Caki2 (cell line): ENCODE results near the gene TPSAB1. TPM values are rescaled to one million over a fixed set of nuclear protein-coding genes. Genes with fewer than 3 reads are reported as not detected.

Experiments
- DNase-seq: peaks from one replicate; pipeline ENCODE4 v3.0.0-alpha.2; 2015; ENCODE audit warnings: low read depth
- in situ Hi-C: cut with HindIII; loops from 2 replicates; pipeline ENCODE4 v1.10.0; 2016; ENCODE audit warnings: low sequenced_read_pairs, low pct_unique_long_range_greater_than_20kb, mixed read lengths
- total RNA-seq: library from RNA; depleted of rRNA; stranded (reverse); fragments of >200 nt; shearing (Covaris generic); gene quantifications from 2 replicates; pipeline ENCODE4 v1.2.3, GENCODE V29; 2014; ENCODE audit warnings: low replicate concordance

TPSAB1 gene
- total RNA-seq, 1 experiment from 2014 or later = not detected

- in situ Hi-C loops = no loop called here
- no peak for DNase-seq
Observed at GRCh38 chr16:1275791-1276579, 35.5 kb downstream of the TPSAB1 start.

DNA sequence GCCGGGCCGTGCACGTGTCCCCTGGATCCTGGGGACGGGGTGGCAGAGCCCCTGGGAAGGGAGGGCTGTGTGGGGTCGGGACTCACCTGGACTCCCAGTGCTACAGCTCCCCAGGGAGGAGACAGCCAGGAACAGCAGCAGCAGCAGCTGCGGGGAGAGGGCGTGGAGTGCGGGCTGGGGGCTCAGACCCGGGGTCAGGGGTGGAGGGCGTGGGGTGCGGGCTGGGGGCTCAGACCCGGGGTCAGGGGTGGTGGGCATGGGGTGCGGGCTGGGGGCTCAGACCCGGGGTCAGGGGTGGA lies 36.0 kb downstream of the TPSAB1 start:
- in situ Hi-C loops = no loop called here

DNA sequence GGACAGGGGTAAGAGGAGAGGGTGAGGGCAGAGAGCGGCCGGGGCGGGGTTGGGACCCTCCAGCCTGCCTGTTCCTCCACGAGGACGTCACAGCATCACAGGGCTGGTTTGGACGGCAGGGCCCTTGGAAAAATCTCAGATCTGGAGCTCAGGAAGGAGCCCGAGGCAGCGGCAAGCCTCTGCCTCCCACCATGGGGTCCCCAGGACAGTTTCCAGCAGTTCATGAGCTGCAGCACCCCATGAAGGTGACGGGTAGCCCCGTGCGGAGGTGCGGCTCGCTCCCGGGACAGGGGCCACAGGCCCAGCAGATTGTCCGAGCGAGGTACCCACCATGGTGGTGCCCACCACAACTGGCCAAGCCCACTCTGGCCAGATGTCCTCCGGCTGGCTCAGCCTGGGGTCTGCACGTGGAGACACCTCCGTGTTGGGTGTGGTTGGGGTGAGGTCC lies 36.7 kb downstream of the TPSAB1 start:
- in situ Hi-C loops = no loop called here
- no peak for DNase-seq

More for the DNA sequence above, 36.0 kb downstream of the TPSAB1 start:
- no peak for DNase-seq

DNA sequence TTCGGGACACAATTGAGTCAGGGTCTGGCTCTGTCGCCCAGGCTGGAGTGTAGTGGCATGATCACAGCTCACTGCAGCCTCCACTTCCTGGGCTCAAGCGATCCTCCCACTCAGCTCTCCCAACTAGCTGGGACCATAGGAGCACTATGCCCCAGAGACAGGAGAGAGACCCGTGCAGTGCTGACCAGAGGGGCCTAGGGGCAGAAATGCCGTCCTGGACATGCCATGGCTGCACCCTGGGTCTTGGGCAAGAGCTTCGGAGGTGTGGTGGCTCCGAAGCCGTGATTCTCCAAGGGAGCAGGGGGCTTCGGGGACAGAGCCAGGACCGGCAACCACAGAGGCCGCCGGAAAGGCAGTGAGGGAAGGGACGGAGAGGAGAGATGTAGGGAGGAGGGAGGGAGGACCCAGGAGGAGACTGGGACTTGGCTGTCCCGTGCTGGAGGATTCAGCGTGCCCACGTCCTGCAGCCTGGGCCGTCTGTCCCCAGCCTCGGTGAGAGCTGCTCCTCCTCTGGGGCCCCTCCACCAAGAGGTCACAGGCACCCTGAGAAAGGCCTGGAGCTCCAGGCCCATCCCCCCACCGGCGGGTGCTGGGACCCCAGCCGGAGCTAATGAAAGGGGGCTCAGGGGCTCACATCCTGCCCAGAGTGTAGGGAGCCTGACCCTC lies 37.2 kb downstream of the TPSAB1 start:
- in situ Hi-C loops = no loop called here
- no peak for DNase-seq

GRCh38 chr16:1278477-1278876 lies 38.0 kb downstream of the TPSAB1 start:
- no peak for DNase-seq
- in situ Hi-C loops = no loop called here

- DNase-seq = no peak
- in situ Hi-C loops = no loop called here
Observed at GRCh38 chr16:1279081-1279944, 38.8 kb downstream of the TPSAB1 start.

DNA sequence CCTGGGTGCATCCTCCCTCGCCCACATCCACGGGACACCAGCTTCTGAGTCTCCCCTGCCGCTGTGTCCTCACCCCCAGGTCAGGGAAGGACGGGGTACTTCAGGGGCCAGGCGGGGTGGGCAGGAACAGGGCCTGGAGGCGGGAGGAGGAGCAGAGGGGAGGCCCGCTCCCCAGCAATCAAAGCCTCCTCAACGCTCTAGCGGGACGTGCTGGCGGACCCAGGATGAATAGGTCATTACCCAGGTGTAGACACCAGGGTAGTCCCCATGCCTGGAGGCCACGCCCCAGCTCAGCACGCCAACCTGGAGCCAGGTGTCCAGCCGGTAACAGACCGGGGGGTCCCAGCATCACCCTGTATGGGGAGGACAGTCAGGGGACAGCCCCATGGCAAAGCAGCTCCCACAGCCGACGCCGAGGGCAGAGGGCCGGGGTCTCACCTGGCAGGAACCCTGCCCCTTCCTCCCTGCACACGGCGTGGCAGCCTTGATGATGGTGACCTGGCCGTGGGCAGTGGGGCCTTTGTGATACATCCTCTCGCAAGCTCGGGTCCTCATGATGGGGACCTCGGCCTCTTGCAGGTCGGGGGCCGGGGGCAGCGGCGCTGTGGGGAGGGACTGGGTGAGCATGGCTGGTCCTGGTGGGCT lies 39.6 kb downstream of the TPSAB1 start:
- no peak for DNase-seq
- in situ Hi-C loops = no loop called here

DNA sequence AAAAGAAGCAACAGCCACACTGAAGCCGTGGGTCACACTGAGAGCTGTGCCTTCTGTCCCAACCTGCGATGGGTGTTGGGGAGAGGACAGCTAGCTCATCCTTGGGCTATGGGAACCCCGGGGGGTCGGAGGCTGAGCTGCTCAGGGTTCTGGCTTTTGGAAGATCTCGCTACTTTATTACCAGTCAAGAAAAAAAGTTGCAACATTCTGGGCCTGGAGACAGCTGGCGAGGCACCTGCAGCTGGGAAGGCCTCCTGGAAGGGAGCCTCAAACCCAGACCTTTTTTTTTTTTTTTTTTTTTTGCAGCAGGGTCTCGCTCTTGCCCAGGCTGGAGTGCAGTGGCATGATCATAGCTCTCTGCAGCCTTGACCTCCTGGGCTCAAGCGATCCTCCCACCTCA lies 40.3 kb downstream of the TPSAB1 start:
- in situ Hi-C loops = no loop called here
- DNase-seq = no peak

- in situ Hi-C loops = no loop called here
- DNase-seq = no peak
Observed at GRCh38 chr16:1281517-1281916, 41.0 kb downstream of the TPSAB1 start.

DNA sequence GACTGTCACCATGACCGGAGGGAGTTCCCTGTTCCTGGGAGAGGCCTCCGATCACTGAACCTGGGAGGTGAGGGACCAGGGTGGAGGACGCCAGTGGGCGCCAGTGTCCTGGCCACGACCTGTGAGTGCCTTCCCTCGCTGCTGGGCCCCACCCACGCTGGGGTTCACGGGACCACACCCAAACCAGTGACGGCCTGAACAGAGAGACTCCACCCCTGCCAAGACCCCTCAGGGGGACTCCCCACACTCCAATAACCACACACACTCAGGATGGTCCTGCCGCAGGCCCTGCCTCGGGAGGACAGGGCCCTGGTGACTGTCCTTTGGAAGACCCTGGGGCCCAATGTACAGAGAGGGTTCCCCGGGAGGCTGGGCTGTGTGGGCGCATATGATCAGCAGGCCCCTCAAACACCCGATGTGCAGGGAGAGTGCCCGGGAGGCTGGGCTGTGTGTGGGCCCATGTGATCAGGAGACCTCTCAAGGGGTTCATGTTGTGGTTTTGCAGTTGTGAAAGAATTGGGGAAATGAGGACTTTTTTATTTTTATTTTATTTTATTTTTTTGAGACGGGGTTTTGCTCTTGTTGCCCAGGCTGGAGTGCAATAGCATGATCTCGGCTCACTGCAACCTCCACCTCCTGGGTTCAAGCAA lies 41.9 kb downstream of the TPSAB1 start:
- DNase-seq = no peak
- in situ Hi-C loops = no loop called here

- DNase-seq = no peak
- in situ Hi-C loops = no loop called here
Observed at GRCh38 chr16:1283296-1283695, 42.8 kb downstream of the TPSAB1 start.

DNA sequence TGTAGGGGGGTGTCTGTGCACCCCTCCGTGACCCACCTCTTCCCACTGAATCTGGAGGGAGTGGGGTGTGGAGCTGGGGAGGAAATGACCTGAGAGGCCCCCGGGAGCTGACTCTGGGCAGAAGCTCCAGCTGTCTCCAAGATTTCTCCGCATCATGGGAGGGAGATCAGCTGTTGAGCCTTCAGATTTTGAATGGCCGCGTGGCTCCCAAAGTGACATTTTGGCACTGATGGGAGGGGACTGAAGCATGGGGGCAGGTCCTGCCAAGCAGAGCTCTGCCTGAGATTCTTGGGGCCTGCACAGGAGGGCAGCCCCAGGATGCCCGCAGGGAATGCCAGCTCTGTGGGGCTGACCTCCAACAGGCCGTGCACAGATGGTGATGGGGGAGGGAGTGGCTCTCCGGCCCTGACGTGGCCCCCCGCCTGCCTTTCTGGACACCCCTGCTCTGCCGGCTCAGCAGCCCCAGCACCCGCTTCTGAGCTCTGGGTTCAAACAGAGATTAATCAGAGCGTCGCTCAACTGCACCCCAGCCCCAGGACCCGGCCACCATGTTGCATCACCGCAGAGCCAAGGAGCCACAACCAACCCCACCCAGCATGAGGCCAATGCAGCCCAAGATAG lies 43.6 kb downstream of the TPSAB1 start:
- DNase-seq = no peak
- in situ Hi-C loops = no loop called here

DNA sequence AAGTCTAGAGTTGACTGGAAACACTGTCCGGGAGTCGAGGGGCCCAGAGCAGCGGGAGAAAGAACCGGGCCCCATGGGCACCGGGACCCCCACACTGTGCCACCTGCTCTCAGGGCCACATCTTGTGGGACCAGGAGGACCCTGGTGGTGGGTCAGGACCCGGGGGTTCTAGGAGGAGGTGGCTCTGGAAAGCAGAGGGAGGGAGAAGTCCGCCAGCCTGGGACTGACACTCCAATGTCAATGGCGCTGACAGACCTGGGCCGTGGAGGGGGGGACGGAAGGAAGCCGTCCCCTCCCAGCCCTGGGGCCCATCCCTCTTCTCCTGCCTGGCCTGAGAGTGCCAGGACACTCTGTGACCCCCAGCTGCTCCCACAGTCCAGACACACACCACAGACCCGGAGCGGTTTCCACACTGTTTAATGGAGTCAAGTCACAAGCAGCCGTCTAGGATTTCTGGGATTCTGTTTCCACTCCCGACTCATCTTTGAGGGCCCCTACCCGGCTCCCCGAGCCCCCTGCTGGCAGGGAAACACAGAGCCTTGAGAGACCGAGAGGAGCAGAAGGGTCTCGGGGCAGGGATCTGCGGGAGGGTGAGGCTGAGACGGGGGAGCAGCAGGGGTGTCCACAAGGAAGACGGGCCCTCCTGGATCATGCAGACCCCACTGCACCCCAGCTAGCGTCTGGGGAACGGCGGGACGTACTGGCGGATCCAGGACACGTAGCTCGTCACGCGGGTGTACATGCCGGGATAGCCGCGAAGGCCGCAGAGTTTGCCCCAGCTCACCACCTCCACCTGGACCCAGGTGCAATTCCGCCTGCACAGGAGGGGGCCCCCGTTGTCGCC lies 45.4 kb downstream of the TPSAB1 start:
- in situ Hi-C loops = no loop called here
- no peak for DNase-seq

GRCh38 chr16:1286513-1287094 lies 46.1 kb downstream of the TPSAB1 start:
- in situ Hi-C loops = no loop called here
- no peak for DNase-seq

DNA sequence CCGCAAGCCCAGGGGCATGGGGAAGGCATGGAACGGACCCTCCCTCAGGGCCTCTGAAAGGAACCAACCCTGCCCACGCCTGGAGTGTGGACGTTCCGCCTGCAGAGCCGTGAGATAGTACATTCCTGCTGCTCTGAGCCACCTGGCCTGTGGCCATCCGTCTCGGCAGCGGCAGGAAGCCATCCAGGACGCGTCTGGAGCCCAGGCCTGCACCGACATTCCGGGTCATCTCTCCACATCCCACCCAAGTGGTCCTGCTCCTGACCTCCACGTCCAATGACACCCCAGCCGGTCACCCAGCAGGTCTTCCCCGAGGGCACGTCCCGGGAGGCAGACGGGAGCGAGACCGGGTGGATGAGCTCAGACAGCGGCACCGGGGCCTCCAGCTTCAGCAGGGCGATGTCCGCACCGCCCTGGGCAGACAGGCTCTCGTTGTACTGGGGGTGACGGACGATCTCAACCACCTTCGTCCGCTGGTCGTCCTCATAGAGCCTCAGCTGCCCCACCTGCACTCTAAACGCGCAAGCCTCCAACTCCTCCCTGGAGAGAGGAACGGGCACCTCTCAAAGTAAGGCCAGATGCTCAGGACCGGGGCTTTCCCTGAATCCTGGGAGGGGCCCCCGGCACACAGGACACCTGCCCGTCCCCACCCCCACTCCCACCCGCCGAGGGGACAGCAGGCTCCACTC lies 47.6 kb downstream of the TPSAB1 start:
- no peak for DNase-seq
- in situ Hi-C loops = no loop called here

DNA sequence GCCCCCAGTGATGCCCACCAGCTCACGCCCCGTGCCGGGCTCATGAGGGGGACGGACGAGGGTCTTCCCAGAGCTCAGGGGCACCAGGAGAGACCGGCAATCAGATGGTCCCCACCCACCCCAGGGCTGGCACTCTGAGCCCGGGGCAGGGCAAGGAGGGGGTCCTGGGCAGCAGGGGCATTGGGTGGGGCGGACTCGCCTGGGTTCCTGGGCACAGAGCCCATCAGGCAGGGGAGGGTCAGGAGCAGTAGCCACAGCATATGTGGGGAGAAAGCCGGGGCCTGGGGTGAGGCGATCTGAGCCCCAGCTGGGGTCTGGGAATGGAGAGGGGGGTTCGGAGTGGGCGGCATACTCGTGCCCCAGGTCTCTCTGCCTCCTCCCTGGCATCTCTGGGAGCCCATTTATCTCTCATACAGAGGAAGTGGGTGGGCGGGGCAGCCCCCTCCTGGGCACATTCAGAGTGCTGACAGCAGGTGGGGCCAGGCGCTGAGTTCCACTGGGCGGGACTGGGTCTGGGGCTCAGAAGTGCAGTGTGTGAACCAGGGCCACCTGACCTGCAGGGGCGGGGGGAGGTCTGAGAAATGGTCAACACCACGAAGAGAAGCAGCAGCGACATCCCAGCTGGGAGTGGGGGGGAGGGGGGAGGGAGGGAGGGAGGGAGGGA lies 48.4 kb downstream of the TPSAB1 start:
- in situ Hi-C loops = no loop called here
- no peak for DNase-seq
